ENCODE data around the gene OTUB2.

OTUB2 gene

GRCh38 chr14:93981316-93982229 lies 44.6 kb upstream of the OTUB2 start:
- Histone ChIP-seq H3K36me3 (ENCODE audit: control insufficient read depth, low read length) (no peaks in the 10 kb centered on the region), H3K27me3 (ENCODE audit: control insufficient read depth, low read length) (no peaks in the 10 kb centered on the region), H3K4me2 (ENCODE audit: low read length) (no peak overlapping the region), H3K4me3 (ENCODE audit: low read length) (no peak overlapping the region), H3K79me2 (ENCODE audit: control insufficient read depth, low read length) (no peaks in the 10 kb centered on the region), H3K27ac (ENCODE audit: low read depth, low read length) (no peak overlapping the region), H4K20me1 (ENCODE audit: control insufficient read depth, insufficient read depth, low read depth, low read length) (no peaks in the 10 kb centered on the region), H3F3A (ENCODE audit: control insufficient read depth, insufficient read depth) (peaks cover 10% of the 10 kb centered on the region), H3K9me2 (replicated peaks; ENCODE audit: control insufficient read depth, low read length) (no peaks in the 10 kb centered on the region), H3K9me3 (ENCODE audit: control insufficient read depth, insufficient read depth, low read length) (no peaks in the 10 kb centered on the region), H3K4me1 (ENCODE audit: control insufficient read depth, low read length) (peaks cover 33% of the 10 kb centered on the region)
- TF ChIP-seq, protein P1, sequence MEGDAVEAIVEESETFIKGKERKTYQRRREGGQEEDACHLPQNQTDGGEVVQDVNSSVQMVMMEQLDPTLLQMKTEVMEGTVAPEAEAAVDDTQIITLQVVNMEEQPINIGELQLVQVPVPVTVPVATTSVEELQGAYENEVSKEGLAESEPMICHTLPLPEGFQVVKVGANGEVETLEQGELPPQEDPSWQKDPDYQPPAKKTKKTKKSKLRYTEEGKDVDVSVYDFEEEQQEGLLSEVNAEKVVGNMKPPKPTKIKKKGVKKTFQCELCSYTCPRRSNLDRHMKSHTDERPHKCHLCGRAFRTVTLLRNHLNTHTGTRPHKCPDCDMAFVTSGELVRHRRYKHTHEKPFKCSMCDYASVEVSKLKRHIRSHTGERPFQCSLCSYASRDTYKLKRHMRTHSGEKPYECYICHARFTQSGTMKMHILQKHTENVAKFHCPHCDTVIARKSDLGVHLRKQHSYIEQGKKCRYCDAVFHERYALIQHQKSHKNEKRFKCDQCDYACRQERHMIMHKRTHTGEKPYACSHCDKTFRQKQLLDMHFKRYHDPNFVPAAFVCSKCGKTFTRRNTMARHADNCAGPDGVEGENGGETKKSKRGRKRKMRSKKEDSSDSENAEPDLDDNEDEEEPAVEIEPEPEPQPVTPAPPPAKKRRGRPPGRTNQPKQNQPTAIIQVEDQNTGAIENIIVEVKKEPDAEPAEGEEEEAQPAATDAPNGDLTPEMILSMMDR (IDR thresholded peaks at IDR 0.05; ENCODE audit: low read depth, low read length, poor library complexity, severe bottlenecking), result no peak

DNA sequence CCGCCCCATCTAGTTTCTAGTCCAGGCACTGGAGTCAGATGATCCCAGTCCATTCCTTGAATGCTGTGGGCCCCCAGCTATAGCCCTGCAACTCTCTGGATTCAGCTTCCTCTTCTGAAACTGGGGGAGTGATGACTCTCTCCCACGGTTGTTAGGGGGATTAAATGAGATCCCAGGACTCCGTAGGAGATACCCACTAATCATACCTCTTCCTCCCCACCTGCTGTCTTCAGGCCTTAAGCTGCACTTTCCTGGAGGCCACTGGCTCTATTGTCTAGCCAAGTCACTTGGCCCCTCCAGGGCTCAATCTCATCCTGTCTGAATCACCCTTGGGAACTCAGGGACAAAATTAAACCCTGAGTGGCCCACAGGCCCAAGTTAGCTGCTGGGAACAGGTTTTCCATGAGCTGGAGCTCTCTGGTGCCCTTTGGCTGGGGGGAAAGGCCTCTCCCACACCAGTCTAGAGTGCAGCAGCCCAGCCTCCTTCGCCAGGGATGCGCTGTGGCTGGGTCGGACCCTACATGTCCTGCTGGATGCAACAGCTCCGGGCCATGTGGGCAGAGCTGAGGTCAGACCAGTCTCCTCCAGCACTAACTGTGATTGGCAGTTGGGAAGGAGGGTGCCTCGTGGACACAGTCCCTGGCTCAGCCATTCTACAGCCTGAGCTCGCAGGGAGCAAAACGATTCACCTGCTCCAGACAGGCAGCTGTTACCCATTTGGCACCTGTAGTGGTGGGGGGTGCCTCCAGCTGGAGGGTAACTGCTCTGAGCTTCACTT lies 43.7 kb upstream of the OTUB2 start:
- TF ChIP-seq, protein P1 (IDR thresholded peaks at IDR 0.05; ENCODE audit: low read depth, low read length, poor library complexity, severe bottlenecking), result no peak
- Histone ChIP-seq H3K9me2 (replicated peaks; ENCODE audit: control insufficient read depth, low read length) (no peaks in the 10 kb centered on the region), H3K79me2 (ENCODE audit: control insufficient read depth, low read length) (no peaks in the 10 kb centered on the region), H3K27ac (ENCODE audit: low read depth, low read length) (no peak overlapping the region), H4K20me1 (ENCODE audit: control insufficient read depth, insufficient read depth, low read depth, low read length) (no peaks in the 10 kb centered on the region), H3F3A (ENCODE audit: control insufficient read depth, insufficient read depth) (0 out of 2 replicates have a peak, but pooled peaks cover 7% of the 10 kb centered on the region), H3K36me3 (ENCODE audit: control insufficient read depth, low read length) (no peaks in the 10 kb centered on the region), H3K27me3 (ENCODE audit: control insufficient read depth, low read length) (no peaks in the 10 kb centered on the region), H3K4me2 (ENCODE audit: low read length) (no peak overlapping the region), H3K4me3 (ENCODE audit: low read length) (no peak overlapping the region), H3K9me3 (ENCODE audit: control insufficient read depth, insufficient read depth, low read length) (no peaks in the 10 kb centered on the region), H3K4me1 (ENCODE audit: control insufficient read depth, low read length) (peaks cover 25% of the 10 kb centered on the region)

DNA sequence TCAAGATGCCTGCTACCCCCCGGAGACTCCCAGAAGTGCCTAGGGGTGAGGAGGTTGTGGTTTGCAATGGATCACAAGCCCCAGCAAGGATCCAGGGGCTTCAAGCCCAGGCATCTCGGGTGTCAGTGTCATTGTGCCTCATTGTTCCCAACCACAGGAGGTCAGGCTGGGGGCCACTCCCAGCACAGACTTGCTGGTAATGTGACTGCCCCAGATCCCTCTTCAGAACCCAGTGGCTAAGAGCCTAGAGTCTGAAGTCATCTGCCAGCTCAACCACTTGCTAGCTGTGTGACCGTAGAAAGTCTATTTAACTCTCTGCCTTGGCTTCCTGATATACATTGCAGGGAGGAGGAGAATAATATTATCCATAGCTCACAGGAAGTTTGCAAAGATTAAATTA lies 42.1 kb upstream of the OTUB2 start:
- Histone ChIP-seq H4K20me1 (ENCODE audit: control insufficient read depth, insufficient read depth, low read depth, low read length) (no peaks in the 10 kb centered on the region), H3K4me2 (ENCODE audit: low read length) (no peak overlapping the region), H3K4me1 (ENCODE audit: control insufficient read depth, low read length) (peaks cover 8% of the 10 kb centered on the region), H3K4me3 (ENCODE audit: low read length) (no peak overlapping the region), H3K9me3 (ENCODE audit: control insufficient read depth, insufficient read depth, low read length) (no peaks in the 10 kb centered on the region), H3K9me2 (replicated peaks; ENCODE audit: control insufficient read depth, low read length) (no peaks in the 10 kb centered on the region), H3K27me3 (ENCODE audit: control insufficient read depth, low read length) (no peaks in the 10 kb centered on the region), H3F3A (ENCODE audit: control insufficient read depth, insufficient read depth) (0 out of 2 replicates have a peak, but pooled peaks cover 3% of the 10 kb centered on the region), H3K27ac (ENCODE audit: low read depth, low read length) (no peak overlapping the region), H3K36me3 (ENCODE audit: control insufficient read depth, low read length) (no peaks in the 10 kb centered on the region), H3K79me2 (ENCODE audit: control insufficient read depth, low read length) (no peaks in the 10 kb centered on the region)
- TF ChIP-seq, protein P1 (IDR thresholded peaks at IDR 0.05; ENCODE audit: low read depth, low read length, poor library complexity, severe bottlenecking), result no peak
